ENCODE measurements around the gene ACAA1. TPM values are rescaled to one million over a fixed set of nuclear protein-coding genes. Genes with fewer than 3 reads are reported as not detected.

ACAA1 gene
- total and polyA plus RNA-seq, 9 of the 15 experiments (the other 6 are each of a cell fraction or from before 2014, with no cell fraction given) = 4.0 to 88.9 (median 57.2) TPM

DNA sequence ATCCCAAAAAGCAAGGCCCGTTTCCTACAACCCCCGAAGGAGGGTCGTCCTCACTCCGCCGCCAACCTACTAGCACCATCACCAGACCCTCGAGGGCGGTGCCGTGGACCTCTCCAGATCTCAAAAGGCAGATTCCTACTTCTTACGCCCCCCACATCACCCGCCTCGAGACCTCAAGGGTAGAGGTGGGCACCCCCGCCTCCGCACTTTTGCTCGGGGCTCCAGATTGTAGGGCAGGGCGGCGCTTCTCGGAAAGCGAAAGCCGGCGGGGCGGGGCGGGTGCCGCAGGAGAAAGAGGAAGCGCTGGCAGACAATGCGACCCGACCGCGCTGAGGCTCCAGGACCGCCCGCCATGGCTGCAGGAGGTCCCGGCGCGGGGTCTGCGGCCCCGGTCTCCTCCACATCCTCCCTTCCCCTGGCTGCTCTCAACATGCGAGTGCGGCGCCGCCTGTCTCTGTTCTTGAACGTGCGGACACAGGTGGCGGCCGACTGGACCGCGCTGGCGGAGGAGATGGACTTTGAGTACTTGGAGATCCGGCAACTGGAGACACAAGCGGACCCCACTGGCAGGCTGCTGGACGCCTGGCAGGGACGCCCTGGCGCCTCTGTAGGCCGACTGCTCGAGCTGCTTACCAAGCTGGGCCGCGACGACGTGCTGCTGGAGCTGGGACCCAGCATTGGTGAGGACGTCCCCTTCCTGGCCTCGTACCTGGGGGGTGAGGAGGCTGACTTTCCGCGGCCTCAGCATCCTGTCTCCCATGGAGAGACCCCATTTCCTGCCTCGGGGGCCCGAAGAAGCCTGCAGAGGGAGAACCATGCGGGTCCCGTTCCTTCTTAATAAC, 1.6 kb upstream of the ACAA1 start, which contains the start of gene MYD88 (continued):
- TF ChIP-seq, protein P1, sequence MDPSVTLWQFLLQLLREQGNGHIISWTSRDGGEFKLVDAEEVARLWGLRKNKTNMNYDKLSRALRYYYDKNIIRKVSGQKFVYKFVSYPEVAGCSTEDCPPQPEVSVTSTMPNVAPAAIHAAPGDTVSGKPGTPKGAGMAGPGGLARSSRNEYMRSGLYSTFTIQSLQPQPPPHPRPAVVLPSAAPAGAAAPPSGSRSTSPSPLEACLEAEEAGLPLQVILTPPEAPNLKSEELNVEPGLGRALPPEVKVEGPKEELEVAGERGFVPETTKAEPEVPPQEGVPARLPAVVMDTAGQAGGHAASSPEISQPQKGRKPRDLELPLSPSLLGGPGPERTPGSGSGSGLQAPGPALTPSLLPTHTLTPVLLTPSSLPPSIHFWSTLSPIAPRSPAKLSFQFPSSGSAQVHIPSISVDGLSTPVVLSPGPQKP (CRISPR knock-in tag; IDR thresholded peaks at IDR 0.05) = no peak
- 0 out of 2 replicates have a peak, but pooled peaks have one; percentile 60 for TF ChIP-seq MXI1 (IDR thresholded peaks at IDR 0.05; ENCODE audit: low read depth, low read length)
- TF ChIP-seq, protein P2, sequence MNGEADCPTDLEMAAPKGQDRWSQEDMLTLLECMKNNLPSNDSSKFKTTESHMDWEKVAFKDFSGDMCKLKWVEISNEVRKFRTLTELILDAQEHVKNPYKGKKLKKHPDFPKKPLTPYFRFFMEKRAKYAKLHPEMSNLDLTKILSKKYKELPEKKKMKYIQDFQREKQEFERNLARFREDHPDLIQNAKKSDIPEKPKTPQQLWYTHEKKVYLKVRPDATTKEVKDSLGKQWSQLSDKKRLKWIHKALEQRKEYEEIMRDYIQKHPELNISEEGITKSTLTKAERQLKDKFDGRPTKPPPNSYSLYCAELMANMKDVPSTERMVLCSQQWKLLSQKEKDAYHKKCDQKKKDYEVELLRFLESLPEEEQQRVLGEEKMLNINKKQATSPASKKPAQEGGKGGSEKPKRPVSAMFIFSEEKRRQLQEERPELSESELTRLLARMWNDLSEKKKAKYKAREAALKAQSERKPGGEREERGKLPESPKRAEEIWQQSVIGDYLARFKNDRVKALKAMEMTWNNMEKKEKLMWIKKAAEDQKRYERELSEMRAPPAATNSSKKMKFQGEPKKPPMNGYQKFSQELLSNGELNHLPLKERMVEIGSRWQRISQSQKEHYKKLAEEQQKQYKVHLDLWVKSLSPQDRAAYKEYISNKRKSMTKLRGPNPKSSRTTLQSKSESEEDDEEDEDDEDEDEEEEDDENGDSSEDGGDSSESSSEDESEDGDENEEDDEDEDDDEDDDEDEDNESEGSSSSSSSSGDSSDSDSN (IDR thresholded peaks at IDR 0.05; ENCODE audit: borderline replicate concordance in 1 of 2, low read depth in 2 of 2, low read length in 2 of 2) = peak; percentile 6 to 51; a peak in 1 of 4 replicates
- TF ChIP-seq, protein P3, sequence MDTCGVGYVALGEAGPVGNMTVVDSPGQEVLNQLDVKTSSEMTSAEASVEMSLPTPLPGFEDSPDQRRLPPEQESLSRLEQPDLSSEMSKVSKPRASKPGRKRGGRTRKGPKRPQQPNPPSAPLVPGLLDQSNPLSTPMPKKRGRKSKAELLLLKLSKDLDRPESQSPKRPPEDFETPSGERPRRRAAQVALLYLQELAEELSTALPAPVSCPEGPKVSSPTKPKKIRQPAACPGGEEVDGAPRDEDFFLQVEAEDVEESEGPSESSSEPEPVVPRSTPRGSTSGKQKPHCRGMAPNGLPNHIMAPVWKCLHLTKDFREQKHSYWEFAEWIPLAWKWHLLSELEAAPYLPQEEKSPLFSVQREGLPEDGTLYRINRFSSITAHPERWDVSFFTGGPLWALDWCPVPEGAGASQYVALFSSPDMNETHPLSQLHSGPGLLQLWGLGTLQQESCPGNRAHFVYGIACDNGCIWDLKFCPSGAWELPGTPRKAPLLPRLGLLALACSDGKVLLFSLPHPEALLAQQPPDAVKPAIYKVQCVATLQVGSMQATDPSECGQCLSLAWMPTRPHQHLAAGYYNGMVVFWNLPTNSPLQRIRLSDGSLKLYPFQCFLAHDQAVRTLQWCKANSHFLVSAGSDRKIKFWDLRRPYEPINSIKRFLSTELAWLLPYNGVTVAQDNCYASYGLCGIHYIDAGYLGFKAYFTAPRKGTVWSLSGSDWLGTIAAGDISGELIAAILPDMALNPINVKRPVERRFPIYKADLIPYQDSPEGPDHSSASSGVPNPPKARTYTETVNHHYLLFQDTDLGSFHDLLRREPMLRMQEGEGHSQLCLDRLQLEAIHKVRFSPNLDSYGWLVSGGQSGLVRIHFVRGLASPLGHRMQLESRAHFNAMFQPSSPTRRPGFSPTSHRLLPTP (IDR thresholded peaks at IDR 0.05; ENCODE audit: borderline replicate concordance, extremely low read depth, insufficient read length) = no peak
- no peak for TF ChIP-seq CBFA2T3 (IDR thresholded peaks at IDR 0.05)
- no peak for TF ChIP-seq KLF10 (CRISPR knock-in tag; IDR thresholded peaks at IDR 0.05)
- no peak for TF ChIP-seq NR2F6 (CRISPR knock-in tag; IDR thresholded peaks at IDR 0.05)
- TF ChIP-seq STAT5A (IDR thresholded peaks at IDR 0.05; ENCODE audit: borderline replicate concordance, low read length) = no peak
- peak; percentile 60; the same call in 1 of the 2 replicates for TF ChIP-seq LCOR (CRISPR knock-in tag; IDR thresholded peaks at IDR 0.05)
- TF ChIP-seq ZNF224 (CRISPR knock-in tag; IDR thresholded peaks at IDR 0.05) = no peak
- TF ChIP-seq TRIM28 (IDR thresholded peaks at IDR 0.05) = no peak
- no peak for TF ChIP-seq ZNF347 (CRISPR knock-in tag; IDR thresholded peaks at IDR 0.05; ENCODE audit: low read depth)
- TF ChIP-seq XRCC4 (IDR thresholded peaks at IDR 0.05; ENCODE audit: extremely low read depth, insufficient read depth, insufficient read length) = no peak
- no peak for TF ChIP-seq PHF21A (IDR thresholded peaks at IDR 0.05; ENCODE audit: borderline replicate concordance, low read depth)
- no peak for TF ChIP-seq ZNF766 (CRISPR knock-in tag; conservative IDR thresholded peaks at IDR 0.05)
- TF ChIP-seq TCF7 (IDR thresholded peaks at IDR 0.05; ENCODE audit: borderline replicate concordance) = no peak
- TF ChIP-seq, protein P4, sequence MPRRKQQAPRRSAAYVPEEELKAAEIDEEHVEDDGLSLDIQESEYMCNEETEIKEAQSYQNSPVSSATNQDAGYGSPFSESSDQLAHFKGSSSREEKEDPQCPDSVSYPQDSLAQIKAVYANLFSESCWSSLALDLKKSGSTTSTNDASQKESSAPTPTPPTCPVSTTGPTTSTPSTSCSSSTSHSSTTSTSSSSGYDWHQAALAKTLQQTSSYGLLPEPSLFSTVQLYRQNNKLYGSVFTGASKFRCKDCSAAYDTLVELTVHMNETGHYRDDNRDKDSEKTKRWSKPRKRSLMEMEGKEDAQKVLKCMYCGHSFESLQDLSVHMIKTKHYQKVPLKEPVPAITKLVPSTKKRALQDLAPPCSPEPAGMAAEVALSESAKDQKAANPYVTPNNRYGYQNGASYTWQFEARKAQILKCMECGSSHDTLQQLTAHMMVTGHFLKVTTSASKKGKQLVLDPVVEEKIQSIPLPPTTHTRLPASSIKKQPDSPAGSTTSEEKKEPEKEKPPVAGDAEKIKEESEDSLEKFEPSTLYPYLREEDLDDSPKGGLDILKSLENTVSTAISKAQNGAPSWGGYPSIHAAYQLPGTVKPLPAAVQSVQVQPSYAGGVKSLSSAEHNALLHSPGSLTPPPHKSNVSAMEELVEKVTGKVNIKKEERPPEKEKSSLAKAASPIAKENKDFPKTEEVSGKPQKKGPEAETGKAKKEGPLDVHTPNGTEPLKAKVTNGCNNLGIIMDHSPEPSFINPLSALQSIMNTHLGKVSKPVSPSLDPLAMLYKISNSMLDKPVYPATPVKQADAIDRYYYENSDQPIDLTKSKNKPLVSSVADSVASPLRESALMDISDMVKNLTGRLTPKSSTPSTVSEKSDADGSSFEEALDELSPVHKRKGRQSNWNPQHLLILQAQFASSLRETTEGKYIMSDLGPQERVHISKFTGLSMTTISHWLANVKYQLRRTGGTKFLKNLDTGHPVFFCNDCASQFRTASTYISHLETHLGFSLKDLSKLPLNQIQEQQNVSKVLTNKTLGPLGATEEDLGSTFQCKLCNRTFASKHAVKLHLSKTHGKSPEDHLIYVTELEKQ (CRISPR knock-in tag; IDR thresholded peaks at IDR 0.05) = peak; percentile 17; the same call in 1 of the 2 replicates
- TF ChIP-seq GABPB2 (CRISPR knock-in tag; conservative IDR thresholded peaks at IDR 0.05) = no peak

Data from K562 (cell line).